Ishikawa (cell line): Measurements from ENCODE around the gene DEPDC5.

ENCODE experiments used
- CEBPB ChIP-seq: IDR thresholded peaks from 2 replicates; pipeline ENCODE4 v1.6.1; 2012
- CREB1 ChIP-seq: IDR thresholded peaks from 2 replicates; pipeline ENCODE4 v1.6.1; 2012; ENCODE audit warnings: low read depth
- EGR1 ChIP-seq: IDR thresholded peaks from 2 replicates; pipeline ENCODE4 v1.6.1; 2012
- EP300 ChIP-seq: IDR thresholded peaks from 2 replicates; pipeline ENCODE4 v1.6.1; 2012; ENCODE audit warnings: borderline replicate concordance
- FOXM1 ChIP-seq: IDR thresholded peaks from 2 replicates; pipeline ENCODE4 v1.6.1; 2012; ENCODE audit warnings: low read depth, borderline replicate concordance
- MAX ChIP-seq: IDR thresholded peaks from 2 replicates; pipeline ENCODE4 v1.6.1; 2012
- NFIC ChIP-seq: IDR thresholded peaks from 2 replicates; pipeline ENCODE4 v1.6.1; 2012
- RAD21 ChIP-seq: IDR thresholded peaks from 2 replicates; pipeline ENCODE4 v1.6.1; 2012; ENCODE audit warnings: low read depth
- REST ChIP-seq: IDR thresholded peaks from 2 replicates; pipeline ENCODE4 v1.6.1; 2012; ENCODE audit warnings: low read depth, mild to moderate bottlenecking
- TAF1 ChIP-seq: IDR thresholded peaks from 2 replicates; pipeline ENCODE4 v1.6.1; 2012; ENCODE audit warnings: low read depth, mild to moderate bottlenecking
- TCF12 ChIP-seq: IDR thresholded peaks from 2 replicates; pipeline ENCODE4 v1.6.1; 2012; ENCODE audit warnings: low read depth
- TEAD4 ChIP-seq: IDR thresholded peaks from 2 replicates; pipeline ENCODE4 v1.6.1; 2012
- USF1 ChIP-seq: IDR thresholded peaks from 2 replicates; pipeline ENCODE4 v1.6.1; 2012
- YY1 ChIP-seq: IDR thresholded peaks from 2 replicates; pipeline ENCODE4 v1.6.1; 2012; ENCODE audit warnings: low read depth
- ZBTB7A ChIP-seq: IDR thresholded peaks from 2 replicates; pipeline ENCODE4 v1.6.1; 2012; ENCODE audit warnings: low read depth

Gene DEPDC5

GRCh38 chr22:31812977-31813605 lies 59.3 kb downstream of the DEPDC5 start:
- TF ChIP-seq ZBTB7A (no peak), USF1 (no peak), EGR1 (no peak), TAF1 (no peak), NFIC (no peak), EP300 (no peak), TCF12 (no peak), CEBPB (no peak), YY1 (no peak), REST (no peak), FOXM1 (no peak)

- no peak for TF ChIP-seq ZBTB7A
- TF ChIP-seq EGR1 = no peak
- TF ChIP-seq FOXM1 = no peak
- TF ChIP-seq CEBPB = no peak
- no peak for TF ChIP-seq MAX
- TF ChIP-seq REST = no peak
- TF ChIP-seq YY1 = no peak
- TF ChIP-seq TAF1 = no peak
- TF ChIP-seq EP300 = no peak
- no peak for TF ChIP-seq NFIC
- TF ChIP-seq TCF12 = no peak
Measured at GRCh38 chr22:31814942-31815341, 61.1 kb downstream of the DEPDC5 start.

GRCh38 chr22:31816750-31817149 lies 62.9 kb downstream of the DEPDC5 start:
- TF ChIP-seq RAD21 = no peak
- no peak for TF ChIP-seq CREB1
- no peak for TF ChIP-seq ZBTB7A
- TF ChIP-seq EP300 = no peak
- TF ChIP-seq TCF12 = no peak
- TF ChIP-seq REST = no peak
- TF ChIP-seq EGR1 = no peak
- no peak for TF ChIP-seq FOXM1

- TF ChIP-seq RAD21 (no peak), ZBTB7A (no peak), CREB1 (no peak), CEBPB (no peak), EGR1 (no peak), REST (no peak), USF1 (no peak), TCF12 (no peak), MAX (no peak), TEAD4 (no peak), EP300 (no peak), YY1 (no peak), TAF1 (no peak), NFIC (no peak), FOXM1 (no peak)
Measured at GRCh38 chr22:31818481-31819392, 64.9 kb downstream of the DEPDC5 start.
